Stimulated activated CD4-positive, alpha-beta T cell treated with anti-CD3 and anti-CD28 coated beads, Interleukin-12 subunit alpha, Interleukin-12 subunit beta, amount 100 ng/mL, for 48 hours (primary cell): ENCODE results near the gene UHRF1.
"Not testable (repeated sequence)": the region's sequence is repeated elsewhere in the genome, so short reads cannot be mapped to it uniquely, and the experiment has no call there.

Experiments
- DNase-seq, 3 donors: peaks; one replicate each; pipeline ENCODE4 v3.0.0-alpha.2; 2020; ENCODE audit warnings: low read depth in 2 of 3, low spot score in 1 of 3

Gene UHRF1

DNA sequence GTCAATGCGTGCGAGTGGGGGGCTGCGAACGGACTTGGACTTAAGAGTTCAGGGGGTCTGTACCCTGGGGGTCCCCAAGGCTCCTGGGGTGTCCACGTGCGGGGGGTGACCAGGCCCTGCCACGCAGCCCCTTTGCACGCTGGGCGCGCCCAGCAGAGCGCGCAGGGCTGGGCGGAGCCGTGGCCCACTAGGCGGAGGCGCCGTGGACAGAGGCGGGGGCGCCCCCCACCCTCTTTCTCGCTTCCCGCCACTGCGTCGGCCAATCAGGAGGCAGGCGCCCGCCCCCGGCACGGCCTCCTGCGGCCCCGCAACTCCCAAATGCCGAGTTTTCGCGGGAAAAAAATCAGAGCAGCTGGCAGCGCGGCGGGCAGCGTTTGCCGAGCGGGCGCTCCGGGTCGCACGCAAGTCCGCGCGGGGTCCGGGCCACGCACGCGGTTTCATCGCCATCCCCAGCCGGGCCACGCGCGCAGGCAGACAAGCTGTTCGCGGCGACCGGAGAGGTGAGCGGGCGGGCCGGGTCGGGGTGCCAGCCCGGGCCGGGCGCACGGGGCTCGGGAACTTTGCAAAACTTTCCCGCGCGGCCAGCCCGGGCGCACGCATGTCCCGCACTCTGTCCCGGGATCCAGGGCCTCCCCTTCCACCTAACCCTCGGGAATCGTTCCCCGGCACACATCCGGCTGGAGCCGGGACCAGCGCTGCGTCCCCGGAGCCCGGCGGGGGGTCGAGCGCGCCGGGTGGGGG, at the start of gene UHRF1:
Gene UHRF1 (plus strand): TSS at position 346 of the 741 bp plus-strand sequence. CDS start 1,385 bp downstream, outside the sequence.
- DNase-seq: peak; percentile 65 to 83 (median 69)

DNA sequence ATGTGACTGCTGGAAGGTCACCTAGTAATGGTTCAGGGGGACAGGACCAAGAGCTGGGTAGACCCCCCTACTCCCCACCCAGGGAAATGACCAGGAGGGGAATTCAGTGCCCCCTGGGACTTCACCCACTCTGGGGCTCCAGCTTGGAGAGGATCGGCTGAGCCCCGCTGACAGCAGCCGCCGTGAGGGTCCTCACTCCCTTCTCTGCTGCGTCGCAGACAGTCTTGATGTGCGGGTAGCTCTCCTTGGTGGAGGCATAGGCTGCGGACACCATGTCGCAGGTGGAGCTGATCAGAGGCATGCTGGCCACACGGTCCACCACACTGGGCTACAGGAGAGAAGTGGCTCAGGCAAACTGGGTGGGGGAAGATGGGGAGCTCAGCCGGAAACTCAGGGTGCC, 49.6 kb upstream of the UHRF1 start:
- no peak for DNase-seq

- no peak for DNase-seq
Observed at GRCh38 chr19:4861147-4861546, 48.2 kb upstream of the UHRF1 start.

GRCh38 chr19:4866595-4867424, 42.5 kb upstream of the UHRF1 start:
- peak in 1 of 3 donors; percentile 24 for DNase-seq

GRCh38 chr19:4867534-4868285, 41.6 kb upstream of the UHRF1 start, which contains the start of gene PLIN3:
Gene PLIN3 (minus strand): TSS chr19:4867667. CDS start chr19:4861394, 6,273 bp downstream.
- peak; percentile 92 to 98 (median 92) for DNase-seq

GRCh38 chr19:4868286-4868834, 40.9 kb upstream of the UHRF1 start:
- no peak for DNase-seq

DNA sequence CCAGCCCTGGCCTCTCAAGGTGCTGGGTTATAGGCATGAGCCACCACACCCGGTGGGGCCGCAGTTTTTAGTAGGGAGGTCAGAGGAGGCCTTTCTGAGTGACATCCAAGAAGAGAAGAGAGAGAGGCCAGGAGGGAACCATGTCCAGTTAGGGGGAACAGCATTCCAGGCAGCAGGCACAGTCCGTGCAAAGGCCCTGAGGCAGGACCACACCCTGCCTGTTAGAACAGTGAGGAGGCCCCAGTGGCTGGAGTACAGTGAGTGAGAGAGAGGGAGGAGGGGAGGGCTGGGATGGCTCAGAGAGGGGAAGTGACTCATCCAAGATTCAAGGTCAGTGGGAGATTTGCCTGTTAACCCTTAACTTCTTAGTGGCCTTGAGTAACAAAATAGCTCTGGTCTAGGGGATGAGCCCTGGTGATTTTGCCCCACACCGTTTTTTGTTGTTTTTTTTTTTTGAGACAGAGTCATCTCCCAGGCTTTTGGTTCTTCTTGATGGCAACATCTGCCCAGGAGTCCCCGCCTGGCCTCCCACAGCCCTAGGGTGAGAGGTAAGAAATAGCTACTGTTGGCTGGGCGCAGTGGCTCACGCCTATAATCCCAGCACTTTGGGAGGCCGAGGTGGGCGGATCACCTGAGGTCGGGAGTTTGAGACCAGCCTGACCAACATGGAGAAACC, 39.1 kb upstream of the UHRF1 start:
- peak in 1 of 3 donors; percentile 11 for DNase-seq

GRCh38 chr19:4871711-4872110, 37.6 kb upstream of the UHRF1 start:
- no peak for DNase-seq

DNA sequence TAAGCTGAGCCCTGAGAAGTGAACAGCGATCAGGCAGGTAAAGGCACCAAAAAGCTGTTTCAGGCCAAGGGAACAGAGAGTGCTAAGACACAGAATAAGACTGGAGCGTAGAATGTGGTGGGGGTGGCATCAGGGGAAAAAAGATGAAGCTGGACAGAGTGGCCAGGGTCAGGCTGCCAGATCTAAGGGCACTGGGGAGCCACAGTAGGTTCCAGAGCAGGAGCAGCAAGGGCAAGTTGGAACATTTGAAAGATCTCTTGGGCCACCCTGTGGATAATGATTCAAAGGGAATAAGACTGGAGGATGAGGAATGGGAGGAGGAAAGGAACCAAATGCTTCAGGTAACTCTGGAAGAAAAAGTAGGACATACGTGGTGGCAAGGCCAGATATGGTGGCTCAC, 35.4 kb upstream of the UHRF1 start:
- DNase-seq: no peak

- no peak for DNase-seq
Observed at GRCh38 chr19:4877753-4878490, 31.4 kb upstream of the UHRF1 start.

DNA sequence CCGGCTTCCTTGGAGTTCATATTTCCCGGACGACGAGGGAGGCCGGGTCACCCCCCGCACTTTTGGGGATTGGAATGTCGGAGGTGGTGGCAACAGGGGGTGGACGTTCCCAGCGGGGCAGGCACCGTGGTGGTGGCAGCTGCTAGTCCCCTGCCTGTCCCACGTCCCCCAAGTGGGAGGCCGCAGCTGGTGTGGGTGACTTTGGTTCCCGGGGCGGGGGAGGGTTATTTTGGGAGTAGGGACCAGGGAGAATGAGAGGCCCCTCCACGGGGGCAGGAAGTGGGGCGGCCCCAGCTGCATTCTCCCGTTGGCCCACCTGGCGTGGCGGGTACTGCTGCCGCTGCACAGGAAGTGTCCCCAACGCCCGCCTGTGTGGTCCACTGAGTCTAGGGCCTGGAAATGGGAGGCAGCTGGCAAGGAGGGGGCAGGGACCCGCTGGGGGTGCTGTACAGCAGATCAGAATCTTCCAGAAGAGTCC, 30.8 kb upstream of the UHRF1 start:
- DNase-seq: no peak

- no peak for DNase-seq
Observed at GRCh38 chr19:4879041-4879440, 30.3 kb upstream of the UHRF1 start.

DNA sequence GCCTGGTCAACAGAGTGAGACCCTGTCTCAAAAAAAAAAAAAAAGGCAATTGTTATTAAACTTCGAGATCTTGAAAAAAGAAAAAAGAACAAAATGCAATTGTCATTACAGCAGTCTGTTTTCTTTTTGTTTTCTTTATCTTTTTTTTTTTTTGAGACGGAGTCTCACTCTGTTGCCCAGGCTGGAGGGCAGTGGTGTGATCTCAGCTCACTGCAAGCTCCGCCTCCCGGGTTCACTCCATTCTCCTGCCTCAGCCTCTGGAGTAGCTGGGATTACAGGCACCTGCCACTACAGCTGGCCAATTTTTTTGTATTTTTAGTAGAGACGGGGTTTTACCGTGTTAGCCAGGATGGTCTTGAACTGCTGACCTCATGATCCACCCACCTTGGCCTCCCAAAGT, 26.4 kb upstream of the UHRF1 start:
- DNase-seq: not testable (repeated sequence)

GRCh38 chr19:4884993-4885392, 24.3 kb upstream of the UHRF1 start:
- DNase-seq: not testable (repeated sequence)

GRCh38 chr19:4887803-4888202, 21.5 kb upstream of the UHRF1 start:
- not testable (repeated sequence) for DNase-seq

DNA sequence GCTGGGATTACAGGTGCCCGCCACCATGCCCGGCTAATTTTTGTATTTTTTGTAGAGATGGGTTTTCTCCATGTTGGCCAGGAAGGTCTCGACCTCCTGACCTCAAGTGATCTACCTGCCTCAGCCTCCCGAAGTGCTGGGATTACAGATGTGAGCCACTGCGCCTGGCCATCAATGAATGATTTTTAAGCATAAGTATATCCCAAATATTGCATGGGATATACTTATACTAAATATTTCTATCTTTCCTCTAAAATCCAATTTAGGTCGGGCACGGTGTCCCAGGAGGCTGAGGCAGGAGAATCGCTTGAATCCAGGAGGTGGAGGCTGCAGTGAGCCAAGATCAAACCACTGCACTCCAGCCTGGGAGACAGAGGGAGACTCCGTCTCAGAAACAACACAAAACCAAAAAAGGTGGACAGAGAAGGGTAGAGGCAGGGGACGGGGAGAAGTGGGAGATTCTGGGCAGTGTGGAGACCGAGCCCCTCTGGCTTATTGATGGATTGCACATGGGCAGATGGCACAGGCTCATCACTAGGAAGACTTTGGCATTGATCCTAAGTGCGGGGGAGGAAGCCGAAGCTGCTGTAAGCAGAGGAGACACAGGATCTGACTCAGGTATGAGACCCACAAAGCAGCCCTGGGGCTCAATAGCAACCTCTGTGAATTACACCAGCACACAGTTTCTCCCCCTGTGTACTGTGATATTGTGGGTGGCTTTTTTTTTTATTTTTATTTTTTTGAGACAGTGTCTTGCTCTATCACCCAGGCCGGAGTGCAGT, 20.1 kb upstream of the UHRF1 start:
- DNase-seq: no peak

- no peak for DNase-seq
Observed at GRCh38 chr19:4891066-4891465, 18.2 kb upstream of the UHRF1 start.

GRCh38 chr19:4892962-4893361, 16.3 kb upstream of the UHRF1 start:
- DNase-seq: not testable (repeated sequence)

DNA sequence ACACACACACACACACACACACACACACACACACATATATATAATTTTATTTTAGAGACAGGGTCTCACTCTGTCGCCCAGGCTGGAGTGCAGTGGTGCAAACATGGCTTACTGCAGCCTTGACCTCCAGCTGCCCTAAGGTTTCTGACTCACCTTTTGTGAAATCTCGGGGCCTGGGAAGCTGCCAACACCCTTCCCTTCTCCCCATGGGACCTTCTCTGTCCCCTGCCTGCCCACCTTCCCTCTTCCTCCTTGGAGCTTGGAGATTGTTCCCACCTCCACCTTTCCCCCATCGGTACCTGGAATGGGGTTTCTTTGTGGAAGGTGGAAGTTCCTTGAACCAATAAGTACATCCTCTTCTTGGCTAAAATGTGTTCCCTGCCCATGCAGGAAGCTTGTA, 12.9 kb upstream of the UHRF1 start:
- no peak for DNase-seq
